ENCODE measurements around the gene MAD1L1.
"Not testable (repeated sequence)": the region's sequence is repeated elsewhere in the genome, so short reads cannot be mapped to it uniquely, and the experiment has no call there.

MAD1L1 gene

DNA sequence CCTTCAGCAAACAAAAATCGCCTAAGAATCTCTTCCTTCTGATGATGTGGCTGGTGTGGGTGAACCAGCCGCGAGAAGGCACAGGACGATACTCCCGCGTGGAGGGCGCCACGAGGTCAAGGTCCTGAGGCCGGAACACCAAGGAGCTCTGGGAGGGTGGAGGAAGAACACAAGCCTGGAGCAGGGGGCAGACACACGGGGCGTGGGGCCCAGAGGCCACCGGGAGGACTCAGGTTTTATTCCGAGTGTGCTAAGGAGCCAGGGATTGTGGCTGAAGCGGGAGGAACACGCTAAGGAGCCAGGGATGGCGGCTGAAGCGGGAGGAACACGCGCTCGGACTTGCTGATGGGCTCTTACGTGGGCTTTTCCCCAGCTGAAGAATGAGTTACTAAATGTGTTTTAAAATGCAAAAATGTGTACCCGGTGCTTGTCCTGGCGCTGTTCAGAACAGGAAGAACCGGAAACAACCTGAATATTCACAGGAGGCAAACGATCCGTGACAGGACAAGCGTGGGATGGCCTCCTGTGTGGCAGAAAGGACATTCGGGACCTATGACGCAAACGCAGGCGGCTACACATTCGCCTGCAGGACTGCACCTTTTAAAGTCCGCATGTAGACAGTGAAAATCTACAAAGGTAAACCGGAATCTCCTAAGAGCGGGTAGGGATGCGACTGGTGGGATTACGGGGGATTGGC, 64.0 kb downstream of the MAD1L1 start:
- Histone ChIP-seq H3K36me3 (ENCODE audit: control insufficient read depth, insufficient read depth, low read length) (no peaks in the 10 kb centered on the region), H3K27ac (ENCODE audit: low read depth, low read length) (no peak overlapping the region), H3K9ac (ENCODE audit: low read length) (no peak overlapping the region), H3K27me3 (ENCODE audit: control insufficient read depth, insufficient read depth, low read length) (no peaks in the 10 kb centered on the region), H3K4me1 (ENCODE audit: control insufficient read depth, insufficient read depth, low read length) (peaks cover 14% of the 10 kb centered on the region), H3K4me3 (ENCODE audit: low read length) (no peak overlapping the region)

DNA sequence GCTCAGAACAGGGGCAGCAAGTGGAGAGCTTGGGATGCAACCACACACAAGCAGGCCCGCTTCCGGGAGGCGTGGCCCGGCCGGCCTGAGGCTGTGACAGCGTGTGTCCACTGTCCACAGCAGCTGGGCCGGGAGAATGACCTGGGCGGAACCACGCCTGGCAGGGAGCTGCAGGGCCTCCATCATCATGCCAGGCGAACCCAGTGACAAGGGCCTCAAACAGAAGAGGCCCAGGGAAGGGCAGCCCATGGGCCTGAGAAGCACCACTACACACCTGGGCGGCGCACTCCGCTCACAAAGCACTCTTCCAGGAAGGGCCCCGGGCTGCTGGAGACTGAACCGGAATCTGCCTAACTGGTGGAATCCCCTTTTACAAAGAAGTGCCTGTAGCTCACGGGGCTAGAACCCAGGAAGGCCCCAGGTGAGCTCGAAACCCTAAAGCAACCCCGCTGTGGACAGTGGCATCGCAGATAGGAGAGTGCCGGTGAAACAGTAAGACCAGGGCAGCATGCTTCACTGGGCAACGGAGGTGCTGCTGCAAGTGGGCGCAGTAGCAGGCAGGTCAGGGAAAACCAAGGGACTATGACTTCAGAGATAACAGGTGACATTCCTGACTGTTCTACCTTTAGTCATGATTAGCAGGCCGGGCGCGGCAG, 66.0 kb downstream of the MAD1L1 start:
- Histone ChIP-seq H3K36me3 (ENCODE audit: control insufficient read depth, insufficient read depth, low read length) (no peaks in the 10 kb centered on the region), H3K4me3 (ENCODE audit: low read length) (no peak overlapping the region), H3K27ac (ENCODE audit: low read depth, low read length) (no peak overlapping the region), H3K9ac (ENCODE audit: low read length) (no peak overlapping the region), H3K4me1 (ENCODE audit: control insufficient read depth, insufficient read depth, low read length) (peaks cover 9% of the 10 kb centered on the region), H3K27me3 (ENCODE audit: control insufficient read depth, insufficient read depth, low read length) (no peaks in the 10 kb centered on the region)

DNA sequence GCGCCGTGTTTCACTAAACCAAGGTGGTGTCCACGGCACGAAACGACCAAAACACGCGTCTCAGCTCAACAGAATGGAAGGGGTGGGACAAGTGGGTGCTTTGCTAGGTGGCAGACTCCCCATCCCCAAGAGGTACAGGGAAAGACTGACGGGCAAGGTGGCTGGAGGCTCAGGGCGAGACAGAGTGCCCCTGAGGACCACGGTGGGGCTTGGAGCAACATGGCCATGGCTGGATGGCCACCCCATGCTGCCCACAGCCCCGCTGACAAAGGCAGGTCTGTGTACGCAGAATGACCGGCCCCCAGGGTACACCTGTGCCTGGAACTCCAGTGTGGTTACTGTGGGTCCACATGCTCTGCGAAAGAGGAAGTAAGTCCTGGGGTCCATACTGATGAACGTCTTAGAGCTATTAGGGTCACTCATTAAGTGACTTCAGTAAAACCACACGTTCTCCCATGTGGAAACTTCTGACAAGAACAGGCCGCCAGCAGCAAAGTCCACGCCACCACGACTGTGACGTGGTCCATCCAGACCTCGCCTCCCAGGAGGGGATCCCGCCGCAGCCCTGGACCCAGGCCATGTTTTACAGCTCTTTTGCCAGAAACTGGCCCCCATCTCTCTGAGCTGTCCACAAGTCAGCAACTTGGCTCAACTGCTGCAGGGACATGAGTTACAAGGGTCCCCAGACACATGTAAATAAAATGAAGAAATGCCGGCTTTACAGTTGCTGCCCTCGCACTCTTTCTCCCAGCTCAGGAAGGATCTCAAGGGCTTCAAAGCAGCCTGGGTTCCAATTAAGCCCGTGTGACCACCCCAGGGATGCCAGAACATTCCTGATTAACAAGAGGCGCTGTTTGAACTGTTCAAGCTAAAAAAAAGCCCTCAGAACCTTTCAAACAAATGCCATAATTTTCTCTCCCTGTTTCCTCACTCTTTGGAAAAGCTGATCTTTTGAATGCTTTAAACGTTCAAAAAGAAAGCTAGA, 66.8 kb downstream of the MAD1L1 start:
- no peak overlapping the region for H3K9ac ChIP-seq (ENCODE audit: low read length)
- H3K4me3 ChIP-seq (ENCODE audit: low read length) = no peak overlapping the region

GRCh38 chr7:2165239-2165609, 67.5 kb downstream of the MAD1L1 start:
- Histone ChIP-seq H3K9ac (ENCODE audit: low read length) (no peak overlapping the region), H3K36me3 (ENCODE audit: control insufficient read depth, insufficient read depth, low read length) (no peaks in the 10 kb centered on the region), H3K4me3 (ENCODE audit: low read length) (no peak overlapping the region), H3K27me3 (ENCODE audit: control insufficient read depth, insufficient read depth, low read length) (no peaks in the 10 kb centered on the region), H3K4me1 (ENCODE audit: control insufficient read depth, insufficient read depth, low read length) (peaks cover 9% of the 10 kb centered on the region), H3K27ac (ENCODE audit: low read depth, low read length) (no peak overlapping the region)

More for the DNA sequence above, 66.8 kb downstream of the MAD1L1 start:
- no peak overlapping the region for H3K27ac ChIP-seq (ENCODE audit: low read depth, low read length)
- H3K36me3 ChIP-seq (ENCODE audit: control insufficient read depth, insufficient read depth, low read length) = no peaks in the 10 kb centered on the region
- H3K27me3 ChIP-seq (ENCODE audit: control insufficient read depth, insufficient read depth, low read length) = no peaks in the 10 kb centered on the region
- H3K4me1 ChIP-seq (ENCODE audit: control insufficient read depth, insufficient read depth, low read length) = peaks cover 9% of the 10 kb centered on the region

DNA sequence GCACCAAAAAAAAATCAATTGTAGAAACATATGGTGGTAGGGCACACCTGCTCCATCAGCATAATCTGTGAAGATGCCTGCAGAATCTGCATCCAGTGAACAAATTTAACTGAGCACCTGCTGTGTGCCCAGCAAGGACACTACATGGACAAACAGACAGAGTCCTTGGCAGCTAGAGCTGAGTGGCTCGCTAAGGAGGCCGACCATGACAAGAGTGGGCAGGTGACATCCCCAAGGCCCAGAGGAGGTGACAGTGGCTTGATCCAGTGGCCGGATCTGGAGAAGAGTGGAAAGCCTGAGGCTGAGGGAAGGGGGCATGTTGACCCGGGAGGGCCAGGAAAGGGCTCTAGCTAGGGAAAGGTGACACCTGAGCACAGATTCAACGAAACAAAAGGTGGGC, 68.1 kb downstream of the MAD1L1 start:
- no peak overlapping the region for H3K27ac ChIP-seq (ENCODE audit: low read depth, low read length)
- H3K4me1 ChIP-seq (ENCODE audit: control insufficient read depth, insufficient read depth, low read length) = peaks cover 10% of the 10 kb centered on the region
- no peak overlapping the region for H3K9ac ChIP-seq (ENCODE audit: low read length)
- no peak overlapping the region for H3K4me3 ChIP-seq (ENCODE audit: low read length)
- no peaks in the 10 kb centered on the region for H3K36me3 ChIP-seq (ENCODE audit: control insufficient read depth, insufficient read depth, low read length)
- H3K27me3 ChIP-seq (ENCODE audit: control insufficient read depth, insufficient read depth, low read length) = no peaks in the 10 kb centered on the region

DNA sequence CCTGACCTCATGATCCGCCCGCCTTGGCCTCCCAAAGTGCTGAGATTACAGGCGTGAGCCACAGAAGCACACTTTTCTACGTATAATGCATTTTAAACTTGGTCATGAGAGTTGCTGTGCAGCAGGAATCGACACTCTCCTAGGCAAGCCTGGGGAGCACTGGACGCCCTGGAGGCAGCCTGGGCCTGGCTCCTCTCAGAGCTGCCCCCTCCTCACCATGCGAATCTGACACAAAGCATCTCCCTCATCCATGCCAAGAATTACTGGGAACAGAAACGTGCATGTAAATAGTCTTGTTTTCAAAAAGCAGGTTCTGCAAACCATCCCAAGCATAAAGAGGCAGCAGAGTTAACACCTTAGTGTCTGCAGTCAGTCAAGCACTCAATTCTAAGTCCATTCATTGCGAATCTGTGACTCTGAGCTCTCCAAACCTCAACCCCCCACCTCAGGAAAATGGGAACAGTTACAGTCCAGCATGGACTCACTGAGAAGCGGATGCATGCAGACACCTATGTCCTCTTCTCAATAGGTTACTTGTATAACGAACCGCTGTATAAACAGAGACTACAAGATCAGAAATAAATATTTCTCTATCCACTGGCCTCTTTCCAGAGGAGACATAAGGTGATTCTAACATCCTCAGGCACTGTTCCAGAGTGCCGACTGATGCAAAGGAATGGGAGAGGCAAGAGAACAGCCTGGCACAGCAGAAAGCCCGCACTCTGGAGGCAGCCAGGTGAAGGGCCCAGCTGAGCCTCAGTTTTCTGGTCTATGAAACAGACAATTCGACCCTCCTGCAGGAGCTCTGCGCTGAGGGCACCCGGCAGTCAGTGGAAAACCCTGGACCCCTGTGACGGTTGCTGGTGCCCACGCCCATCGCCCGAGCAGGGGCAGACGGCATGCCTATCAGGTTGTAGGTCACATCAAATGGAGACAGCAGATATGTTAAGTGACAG, 68.9 kb downstream of the MAD1L1 start:
- Histone ChIP-seq H3K4me1 (ENCODE audit: control insufficient read depth, insufficient read depth, low read length) (peaks cover 11% of the 10 kb centered on the region), H3K9ac (ENCODE audit: low read length) (no peak overlapping the region), H3K4me3 (ENCODE audit: low read length) (no peak overlapping the region), H3K36me3 (ENCODE audit: control insufficient read depth, insufficient read depth, low read length) (no peaks in the 10 kb centered on the region), H3K27me3 (ENCODE audit: control insufficient read depth, insufficient read depth, low read length) (no peaks in the 10 kb centered on the region), H3K27ac (ENCODE audit: low read depth, low read length) (no peak overlapping the region)

DNA sequence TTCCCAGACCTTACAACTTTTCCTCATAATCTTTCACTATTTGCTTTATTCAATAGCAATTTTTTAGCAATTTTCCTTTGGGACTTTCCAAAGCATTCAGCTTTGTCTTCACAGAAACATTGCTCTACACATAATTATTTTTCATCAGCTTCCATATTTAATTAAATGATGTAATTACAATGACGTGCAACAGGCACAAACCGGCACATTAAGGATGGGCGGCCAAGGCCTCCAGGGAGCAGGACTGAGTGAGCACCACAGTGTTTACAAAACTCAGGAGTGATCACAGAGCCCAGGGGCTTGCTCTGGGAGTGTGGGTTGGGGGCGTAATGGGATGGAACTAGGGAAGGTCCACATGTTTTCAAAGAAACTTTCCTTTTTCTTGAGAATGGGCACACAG, 69.8 kb downstream of the MAD1L1 start:
- H3K27ac ChIP-seq (ENCODE audit: low read depth, low read length) = no peak overlapping the region
- no peak overlapping the region for H3K4me3 ChIP-seq (ENCODE audit: low read length)
- no peaks in the 10 kb centered on the region for H3K36me3 ChIP-seq (ENCODE audit: control insufficient read depth, insufficient read depth, low read length)
- H3K27me3 ChIP-seq (ENCODE audit: control insufficient read depth, insufficient read depth, low read length) = no peaks in the 10 kb centered on the region
- H3K4me1 ChIP-seq (ENCODE audit: control insufficient read depth, insufficient read depth, low read length) = peaks cover 20% of the 10 kb centered on the region
- H3K9ac ChIP-seq (ENCODE audit: low read length) = no peak overlapping the region

GRCh38 chr7:2162004-2162902, 70.5 kb downstream of the MAD1L1 start:
- H3K27me3 ChIP-seq (ENCODE audit: control insufficient read depth, insufficient read depth, low read length); H3K9ac ChIP-seq (ENCODE audit: low read length); H3K36me3 ChIP-seq (ENCODE audit: control insufficient read depth, insufficient read depth, low read length); H3K27ac ChIP-seq (ENCODE audit: low read depth, low read length); H3K4me3 ChIP-seq (ENCODE audit: low read length): not testable (repeated sequence)
- peaks cover 25% of the 10 kb centered on the region for H3K4me1 ChIP-seq (ENCODE audit: control insufficient read depth, insufficient read depth, low read length)

DNA sequence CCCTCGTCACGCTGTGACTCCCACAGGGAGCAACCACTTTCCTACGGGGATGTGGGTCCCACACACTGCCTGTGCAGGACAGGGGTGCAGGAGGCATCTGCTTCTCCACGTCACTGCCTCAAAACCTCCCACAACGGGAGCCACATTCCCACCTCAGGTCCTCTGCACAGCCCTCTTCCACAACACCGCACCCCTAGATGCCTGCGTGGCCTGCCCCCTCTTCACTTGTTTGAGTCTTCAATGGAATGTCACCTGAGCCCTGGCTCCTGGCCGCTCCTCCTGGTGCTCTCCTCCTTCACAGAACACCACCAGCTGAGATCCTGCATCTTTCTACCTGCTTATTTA, 73.6 kb downstream of the MAD1L1 start:
- Histone ChIP-seq H3K4me1 (ENCODE audit: control insufficient read depth, insufficient read depth, low read length) (peaks cover 29% of the 10 kb centered on the region), H3K27ac (ENCODE audit: low read depth, low read length) (peak overlapping the region; percentile 80), H3K4me3 (ENCODE audit: low read length) (no peak overlapping the region), H3K27me3 (ENCODE audit: control insufficient read depth, insufficient read depth, low read length) (no peaks in the 10 kb centered on the region), H3K36me3 (ENCODE audit: control insufficient read depth, insufficient read depth, low read length) (no peaks in the 10 kb centered on the region), H3K9ac (ENCODE audit: low read length) (no peak overlapping the region)

- Histone ChIP-seq H3K36me3 (ENCODE audit: control insufficient read depth, insufficient read depth, low read length) (no peaks in the 10 kb centered on the region), H3K4me1 (ENCODE audit: control insufficient read depth, insufficient read depth, low read length) (peaks cover 23% of the 10 kb centered on the region), H3K9ac (ENCODE audit: low read length) (no peak overlapping the region), H3K4me3 (ENCODE audit: low read length) (no peak overlapping the region), H3K27ac (ENCODE audit: low read depth, low read length) (peak overlapping the region; percentile 80), H3K27me3 (ENCODE audit: control insufficient read depth, insufficient read depth, low read length) (no peaks in the 10 kb centered on the region)
Observed at GRCh38 chr7:2158331-2159175, 74.2 kb downstream of the MAD1L1 start.

All from rectal smooth muscle tissue (tissue), 1 donor.